Activated gamma-delta T cell (primary cell): ENCODE data around the gene PPP1R12B.
"Not testable (repeated sequence)": the region's sequence is repeated elsewhere in the genome, so short reads cannot be mapped to it uniquely, and the experiment has no call there.

Experiments
- DNase-seq: peaks from one replicate; lab custom pipeline; 2025; lab: John Stamatoyannopoulos, UW

Gene PPP1R12B

DNA sequence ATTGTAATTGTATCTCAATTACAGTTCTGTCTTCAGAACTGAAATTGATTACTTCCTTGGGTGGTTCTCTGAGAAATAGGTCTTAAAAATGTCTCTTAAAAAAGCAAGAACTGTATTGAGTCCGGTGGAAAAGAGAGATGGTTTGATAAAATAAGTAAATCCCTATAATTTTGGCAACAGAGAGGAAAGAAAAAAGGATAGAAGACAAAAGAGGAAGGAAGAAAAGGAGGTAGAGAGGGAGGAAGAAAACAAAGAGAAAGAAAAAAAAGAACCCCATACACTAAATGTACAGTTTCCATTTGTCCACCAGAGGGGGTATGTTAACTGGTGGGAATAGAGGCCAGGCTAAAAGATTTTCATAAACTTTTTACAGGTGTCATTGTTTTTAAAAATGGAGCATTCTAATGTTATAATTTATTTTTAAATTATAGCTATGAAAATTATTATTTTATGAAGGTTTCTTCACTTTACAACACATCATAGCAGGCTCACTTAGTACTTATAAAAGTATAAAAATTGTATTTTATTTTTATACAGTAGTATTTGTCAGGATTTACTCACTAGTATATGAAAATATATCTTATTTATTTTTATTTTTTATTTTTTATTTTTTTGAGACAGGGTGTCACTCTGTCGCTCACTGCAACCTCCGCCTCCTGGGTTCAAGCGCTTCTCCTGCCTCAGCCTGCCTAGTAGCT is 4.7 kb upstream of the PPP1R12B start:
- DNase-seq = no peak

DNA sequence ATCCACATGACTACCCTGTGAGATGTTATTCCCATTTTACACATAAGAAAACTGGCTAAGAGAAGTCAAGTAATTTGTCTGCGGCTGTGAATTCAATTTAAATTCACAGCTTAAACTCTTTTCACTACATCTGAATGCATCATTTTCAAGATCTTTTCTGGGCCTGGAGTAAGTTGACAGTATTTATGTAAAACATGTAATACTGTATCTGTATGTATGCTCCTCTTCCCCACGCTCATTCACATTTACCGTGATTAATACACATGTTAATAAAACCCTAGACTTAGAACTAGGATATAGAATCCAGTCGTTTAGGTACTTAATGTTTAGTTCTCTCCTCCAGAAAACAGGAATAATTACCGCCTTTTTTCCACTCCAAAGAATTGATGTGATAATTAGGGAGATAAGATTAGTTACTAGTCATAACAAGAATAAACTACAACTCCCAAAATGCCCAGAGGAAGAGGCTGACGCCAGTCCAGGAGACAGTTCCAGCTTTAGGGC is 442 bp upstream of the PPP1R12B start:
- no peak for DNase-seq

DNA sequence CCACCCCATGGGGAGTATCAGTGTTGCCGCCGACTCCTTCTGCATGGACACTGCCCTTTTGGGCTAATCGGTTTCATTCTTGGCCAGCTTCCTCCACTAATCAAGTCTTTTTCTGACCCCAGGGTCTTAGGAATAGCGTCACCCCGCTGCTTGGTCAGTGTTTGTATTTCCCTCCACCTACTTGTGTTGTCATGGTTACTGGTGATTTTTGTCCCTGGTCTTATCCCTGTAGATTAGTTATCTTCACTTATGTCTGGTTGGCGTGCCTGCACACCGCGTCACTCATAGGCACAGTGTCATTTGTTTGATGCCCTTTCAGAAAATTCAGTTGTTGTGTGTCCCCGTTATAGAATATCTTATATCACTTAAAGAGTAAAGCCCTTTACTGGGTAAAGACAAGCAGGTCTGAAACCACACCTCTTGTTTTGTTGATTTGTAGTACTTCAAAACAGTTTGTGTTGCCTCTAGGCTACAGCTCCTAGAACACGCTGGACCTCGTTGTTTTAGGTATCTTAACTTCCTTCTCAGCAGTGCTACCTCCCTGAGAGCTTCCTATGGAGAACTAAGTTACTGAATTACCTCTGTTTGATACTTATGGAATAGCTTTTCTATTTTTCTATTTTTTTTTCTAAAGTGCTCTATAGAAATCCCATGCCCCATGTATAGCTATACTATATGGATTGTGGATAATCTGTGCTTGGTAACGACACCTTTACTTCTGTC is 868 bp downstream of the PPP1R12B start:
- no peak for DNase-seq

DNA sequence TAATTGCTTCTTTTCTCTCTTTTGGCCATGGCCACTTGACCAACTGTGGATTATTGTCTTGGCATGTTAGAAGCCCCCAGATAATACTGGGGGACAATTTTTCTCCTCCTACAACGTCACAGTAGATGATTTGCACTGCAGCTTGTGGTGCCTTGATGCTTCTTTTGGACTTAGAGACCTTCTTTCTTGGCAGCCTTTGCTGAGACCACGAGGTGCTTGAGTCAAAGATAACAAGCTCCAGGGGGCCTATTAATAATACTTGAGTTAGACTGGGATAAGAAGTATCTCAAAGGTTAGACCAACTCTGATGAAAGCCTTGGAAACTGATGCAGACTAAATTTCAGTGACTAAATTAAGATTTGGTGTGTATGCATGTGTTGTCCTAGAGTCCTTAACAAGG is 3.2 kb downstream of the PPP1R12B start:
- no peak for DNase-seq

DNA sequence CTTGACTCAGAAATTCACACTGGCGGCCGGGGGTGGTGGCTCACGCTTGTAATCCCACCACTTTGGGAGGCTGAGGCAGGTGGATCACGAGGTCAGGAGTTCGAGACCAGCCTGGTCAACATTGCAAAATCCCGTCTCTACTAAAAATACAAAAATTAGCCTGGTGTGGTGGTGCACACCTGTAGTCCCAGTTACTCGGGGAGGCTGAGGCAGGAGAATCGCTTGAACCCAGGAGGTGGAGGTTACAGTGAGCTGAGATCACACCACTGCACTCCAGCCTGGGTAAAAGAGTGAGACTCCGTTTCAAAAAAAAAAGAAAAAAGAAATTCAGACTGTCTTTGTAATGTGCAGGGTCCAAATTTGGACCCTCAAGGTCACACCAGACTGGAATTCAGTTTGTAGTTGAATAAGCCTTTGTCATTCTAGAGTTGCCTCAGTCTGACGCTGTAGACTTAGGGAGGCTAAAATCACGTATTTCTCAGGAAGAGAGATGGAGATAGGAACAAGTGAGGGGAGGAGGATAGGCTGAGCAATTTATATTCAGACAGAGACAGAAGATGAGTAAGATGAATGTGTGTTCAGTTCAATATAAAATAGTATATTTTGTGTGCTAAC is 4.2 kb downstream of the PPP1R12B start:
- DNase-seq = not testable (repeated sequence)

DNA sequence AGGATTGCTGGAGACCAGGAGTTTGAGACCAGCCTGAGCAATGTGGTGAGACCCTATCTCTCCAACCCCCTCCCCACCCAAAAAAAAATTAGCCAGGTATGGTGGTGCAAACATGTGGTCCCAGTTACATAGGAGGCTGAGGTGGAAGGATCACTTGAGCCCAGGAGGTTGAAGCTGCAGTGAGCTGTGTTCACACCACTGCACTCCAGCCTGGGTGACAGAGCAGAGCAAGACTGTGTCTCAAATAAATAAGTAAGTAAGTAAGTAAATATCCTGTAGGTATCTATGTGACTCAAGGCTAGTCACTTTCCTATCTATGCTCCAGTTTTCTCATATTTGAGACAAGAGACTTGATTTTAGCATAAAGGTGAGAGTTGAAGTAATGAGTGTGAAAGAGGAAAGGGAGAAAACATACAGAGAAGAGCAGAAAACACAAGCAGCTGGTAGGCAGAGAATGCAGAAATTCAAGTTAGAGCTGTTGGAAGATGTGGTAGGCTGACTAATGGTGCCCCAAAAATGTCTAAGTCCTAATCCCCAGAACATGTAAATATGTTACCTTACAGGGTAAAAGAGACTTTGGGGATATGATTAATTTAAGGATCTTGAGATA is 7.5 kb downstream of the PPP1R12B start:
- DNase-seq = no peak

DNA sequence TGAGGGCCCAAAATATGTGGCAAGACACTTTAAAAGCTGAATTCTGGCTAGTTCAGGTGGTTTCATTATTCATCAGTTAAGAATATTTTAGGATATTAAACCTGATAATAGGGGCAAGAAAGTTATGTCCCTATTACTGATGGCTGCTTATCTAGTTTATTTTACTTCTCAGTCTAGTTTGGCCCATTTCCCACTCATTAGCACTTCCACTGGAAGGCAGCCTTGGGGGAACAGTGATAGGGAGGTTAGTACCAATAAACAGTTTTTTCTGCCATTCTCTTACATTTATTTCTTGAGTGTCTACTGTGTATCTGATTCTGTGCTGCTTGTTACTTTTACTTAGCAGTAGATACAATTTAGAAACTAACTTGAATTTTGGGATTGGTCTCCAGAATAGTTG is 9.0 kb downstream of the PPP1R12B start:
- DNase-seq = no peak

DNA sequence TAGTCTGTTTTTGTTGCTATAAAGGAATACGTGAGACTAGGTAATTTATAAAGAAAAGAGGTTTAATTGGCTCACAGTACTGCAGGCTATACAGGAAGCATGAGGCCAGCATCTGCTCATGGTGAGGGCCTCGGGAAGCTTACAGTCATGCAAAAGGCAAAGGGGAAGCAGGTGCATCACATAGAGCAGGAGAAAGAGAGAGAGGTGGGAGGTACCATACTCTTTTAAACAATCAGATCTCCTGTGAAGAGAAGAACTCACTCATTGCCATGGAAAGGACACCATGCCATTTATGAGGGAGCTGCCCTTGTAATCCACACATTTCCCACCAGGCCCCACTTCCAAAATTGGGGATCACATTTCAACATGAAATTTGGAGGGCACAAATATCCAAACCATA is 12.7 kb downstream of the PPP1R12B start:
- no peak for DNase-seq

DNA sequence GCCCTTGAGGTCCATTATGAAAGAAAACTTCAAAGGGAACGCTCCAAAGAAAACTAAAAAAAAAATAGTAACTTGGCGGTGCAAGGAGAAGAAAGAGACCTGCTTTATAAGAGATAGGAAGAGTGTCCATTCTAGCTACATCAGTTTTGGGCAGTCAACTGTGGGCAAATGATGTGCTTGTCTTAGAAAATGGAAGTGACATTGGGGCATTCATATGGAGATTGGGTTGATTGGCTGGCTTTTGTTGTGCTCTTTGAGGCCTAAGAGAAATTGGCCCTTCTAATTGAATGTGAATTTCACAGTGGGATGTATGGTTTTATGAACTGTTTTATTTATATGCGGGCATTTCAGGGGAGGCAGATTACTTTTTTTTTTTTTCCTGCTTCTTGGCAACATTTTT is 13.2 kb downstream of the PPP1R12B start:
- DNase-seq = no peak

DNA sequence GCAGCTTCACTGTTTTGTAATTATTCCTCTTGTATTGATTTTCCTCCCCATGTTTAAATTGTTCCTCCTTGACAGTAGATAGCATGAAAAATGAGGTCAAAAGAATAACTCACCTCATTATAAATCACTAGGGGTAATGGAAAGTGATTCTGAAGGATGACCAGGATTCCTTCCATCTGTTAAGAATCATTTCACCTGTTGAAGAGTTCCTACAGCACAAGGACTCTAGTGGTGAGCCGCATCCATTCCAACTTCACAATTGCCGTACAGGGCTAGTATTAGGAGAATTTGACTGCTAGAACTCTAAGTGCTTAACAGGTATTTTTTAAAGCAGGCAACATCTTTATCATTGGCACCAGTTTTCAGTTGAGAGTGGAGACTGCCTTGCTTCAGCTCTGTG is 13.7 kb downstream of the PPP1R12B start:
- no peak for DNase-seq

DNA sequence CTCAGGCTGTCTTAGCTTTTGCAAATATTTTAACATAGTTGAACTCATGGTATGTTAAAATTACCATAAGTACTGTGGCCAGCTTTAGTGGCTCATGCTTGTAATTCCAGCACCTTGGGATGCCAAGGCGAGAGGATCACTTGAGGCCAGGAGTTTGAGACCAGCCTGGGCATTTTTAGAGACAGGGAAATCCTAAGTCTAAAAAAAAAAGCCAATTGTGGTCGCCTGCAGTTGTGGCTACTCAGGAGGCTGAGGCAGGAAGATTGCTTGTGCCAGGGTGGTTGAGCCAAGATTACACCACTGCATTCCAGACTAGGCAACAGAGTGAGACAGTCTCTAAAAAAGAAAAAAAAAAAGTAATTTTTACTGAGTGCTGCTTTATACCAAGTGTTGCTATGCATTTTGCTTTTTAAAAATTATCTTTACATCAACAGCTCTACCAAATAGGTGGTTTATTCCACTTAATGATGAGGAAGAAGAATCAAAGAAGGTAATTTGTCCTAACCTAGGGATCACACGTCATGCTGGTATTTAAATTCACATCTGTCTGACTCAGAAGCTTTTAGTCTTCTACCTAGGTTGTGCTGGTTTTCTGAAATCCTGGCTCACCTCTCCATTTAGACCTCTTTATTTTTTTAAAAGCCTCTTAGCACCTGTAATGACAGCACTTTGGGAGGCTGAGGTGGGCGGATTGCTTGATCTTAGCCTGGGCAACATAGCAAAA is 16.8 kb downstream of the PPP1R12B start:
- DNase-seq = no peak

DNA sequence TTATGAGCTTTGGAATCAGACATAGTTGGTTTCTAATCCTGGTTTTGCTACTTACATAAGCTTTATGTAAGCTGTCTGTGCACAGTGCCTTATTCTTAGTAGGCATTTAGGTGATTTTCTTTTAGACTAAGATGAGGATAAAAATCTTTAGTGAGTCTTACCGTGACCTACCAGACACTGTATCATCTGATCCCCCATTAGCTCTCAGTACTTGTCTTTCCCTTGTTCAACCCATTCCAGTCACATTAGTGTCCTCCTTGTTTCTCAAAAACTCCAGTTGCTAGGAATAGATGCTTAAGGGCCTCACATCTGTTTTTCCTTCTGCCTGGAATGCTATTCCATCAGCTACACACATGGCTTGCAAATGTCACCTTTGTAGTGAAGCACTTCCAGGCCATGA is 18.8 kb downstream of the PPP1R12B start:
- DNase-seq = no peak

DNA sequence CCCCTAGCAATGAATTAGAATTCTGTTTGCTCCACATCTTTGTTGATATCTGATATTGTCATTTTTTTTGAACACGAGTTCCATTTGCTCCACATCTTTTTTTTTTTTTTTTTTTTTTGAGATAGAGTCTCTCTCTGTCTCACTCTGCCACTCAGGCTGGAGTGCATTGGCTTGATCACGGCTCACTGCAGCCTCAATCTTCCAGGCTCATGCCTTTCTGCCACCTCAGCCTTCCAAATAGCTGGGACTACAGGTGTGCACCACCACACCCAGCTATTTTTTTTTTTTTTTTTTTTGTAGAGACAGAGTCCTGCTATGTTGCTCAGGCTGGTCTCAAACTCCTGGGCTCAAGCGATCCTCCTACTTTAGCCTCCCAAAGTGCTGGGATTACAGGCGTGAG is 22.4 kb downstream of the PPP1R12B start:
- not testable (repeated sequence) for DNase-seq

DNA sequence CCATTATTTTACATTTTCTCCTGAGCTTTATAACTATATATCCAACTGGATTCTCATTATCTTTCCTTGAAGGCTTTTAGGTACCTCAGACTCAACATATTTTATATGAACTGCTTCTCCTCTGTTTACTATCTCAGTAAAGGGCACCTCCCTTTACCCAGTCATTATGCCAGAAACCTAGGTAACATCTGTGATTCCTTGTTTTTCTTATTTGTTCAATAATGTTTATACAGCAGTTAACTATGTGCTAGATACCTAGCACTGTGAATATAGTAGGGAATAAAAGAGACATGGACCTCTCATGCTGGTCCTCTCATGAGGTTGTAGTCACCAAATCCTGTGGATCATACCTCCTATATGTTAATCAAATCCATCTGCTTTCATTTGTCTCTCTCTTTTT is 25.6 kb downstream of the PPP1R12B start:
- DNase-seq = no peak

DNA sequence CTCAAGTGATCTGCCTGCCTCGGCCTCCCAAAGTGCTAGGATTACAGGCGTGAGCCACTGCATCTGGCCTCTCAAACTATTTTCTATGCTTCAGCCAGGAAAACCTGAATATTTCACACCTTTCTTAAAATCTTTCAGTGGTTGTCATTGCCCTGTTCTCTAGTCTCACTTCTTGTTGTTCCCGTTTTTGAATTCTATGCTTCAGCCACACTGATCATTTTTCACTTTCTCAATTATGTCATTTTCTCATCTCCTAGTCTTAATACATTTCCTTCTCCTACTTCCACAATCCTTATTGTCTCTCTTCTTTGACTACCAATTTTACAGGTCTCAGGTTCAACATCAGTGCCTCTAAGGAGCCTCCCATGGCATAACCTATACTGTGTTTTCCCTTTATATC is 26.7 kb downstream of the PPP1R12B start:
- DNase-seq = not testable (repeated sequence)

DNA sequence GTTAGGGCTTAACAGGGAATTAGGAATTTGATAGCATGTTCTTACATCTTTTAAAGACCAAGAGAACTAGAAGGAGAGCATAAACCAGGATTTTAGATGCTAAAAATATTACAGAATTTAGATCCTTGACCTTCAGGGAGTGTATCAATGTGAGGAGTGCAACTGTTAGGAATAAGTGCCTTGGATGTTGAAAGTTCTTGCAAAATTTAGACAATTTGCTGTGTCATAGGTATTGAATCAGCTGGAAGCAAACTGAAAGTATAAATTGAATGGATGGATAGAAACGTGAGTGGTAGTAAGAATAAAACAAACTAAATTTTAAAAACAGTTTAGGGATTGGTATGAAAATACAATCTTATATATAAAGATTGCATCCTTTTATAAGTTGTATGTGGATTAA is 27.7 kb downstream of the PPP1R12B start:
- no peak for DNase-seq

DNA sequence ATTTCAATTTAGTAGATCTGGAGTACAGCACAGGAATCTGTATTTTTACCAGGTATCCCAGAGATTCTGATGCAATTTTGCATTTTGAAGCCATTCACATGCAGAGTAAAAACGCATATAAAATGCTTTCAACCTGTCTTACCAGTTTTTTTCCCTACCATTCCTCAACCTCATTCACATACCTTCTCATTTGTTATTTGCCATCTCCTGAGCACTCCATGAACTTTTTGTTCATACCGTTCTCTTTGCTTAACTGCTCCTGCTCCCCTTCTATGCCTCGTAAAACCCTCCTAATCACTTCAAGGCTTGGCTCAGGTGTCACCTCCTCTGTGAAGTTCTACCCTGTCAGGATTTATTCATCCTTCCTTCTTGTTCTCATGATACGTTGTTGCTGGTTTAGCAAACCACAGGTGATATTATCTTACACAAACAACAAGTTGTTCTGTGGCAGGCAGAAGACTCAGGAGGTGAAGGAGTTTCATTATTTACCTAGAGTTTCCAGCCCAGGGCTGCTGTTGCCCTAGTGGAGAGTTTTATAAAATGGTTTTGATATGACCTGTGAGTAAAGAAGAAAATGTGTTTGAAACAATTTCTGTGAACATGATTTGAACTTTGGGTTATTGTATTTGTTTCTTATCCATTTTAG is 31.5 kb downstream of the PPP1R12B start:
- not testable (repeated sequence) for DNase-seq

DNA sequence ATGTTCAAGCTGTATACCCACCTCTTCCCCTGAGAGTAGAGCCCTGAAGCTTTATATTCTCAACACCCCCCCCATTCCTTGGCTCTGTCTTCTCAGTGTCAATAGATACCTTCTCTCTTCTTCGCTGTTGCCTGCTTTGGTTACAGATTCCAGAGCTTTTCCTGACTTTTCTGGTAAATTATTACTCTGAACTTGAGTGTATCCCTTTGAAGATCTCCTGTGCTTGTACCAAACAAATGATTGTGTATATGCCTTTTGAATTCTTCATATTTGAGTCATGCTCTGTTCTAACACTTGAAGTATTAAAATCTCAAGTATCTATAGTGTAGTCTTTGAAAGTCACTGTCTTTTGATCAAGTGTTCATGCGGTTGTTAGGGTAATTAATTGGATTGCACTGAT is 32.0 kb downstream of the PPP1R12B start:
- not testable (repeated sequence) for DNase-seq

DNA sequence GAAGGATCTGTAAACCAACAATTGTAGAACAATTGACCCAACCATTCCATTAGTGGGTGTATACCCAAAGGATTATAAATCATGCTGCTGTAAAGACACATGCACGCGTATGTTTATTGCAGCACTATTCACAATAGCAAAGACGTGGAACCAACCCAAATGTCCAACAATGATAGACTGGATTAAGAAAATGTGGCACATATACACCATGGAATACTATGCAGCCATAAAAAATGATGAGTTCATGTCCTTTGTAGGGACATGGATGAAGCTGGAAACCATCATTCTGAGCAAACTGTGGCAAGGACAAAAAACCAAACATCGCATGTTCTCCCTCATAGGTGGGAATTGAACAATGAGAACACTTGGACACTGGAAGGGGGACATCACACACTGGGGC is 33.4 kb downstream of the PPP1R12B start:
- not testable (repeated sequence) for DNase-seq

DNA sequence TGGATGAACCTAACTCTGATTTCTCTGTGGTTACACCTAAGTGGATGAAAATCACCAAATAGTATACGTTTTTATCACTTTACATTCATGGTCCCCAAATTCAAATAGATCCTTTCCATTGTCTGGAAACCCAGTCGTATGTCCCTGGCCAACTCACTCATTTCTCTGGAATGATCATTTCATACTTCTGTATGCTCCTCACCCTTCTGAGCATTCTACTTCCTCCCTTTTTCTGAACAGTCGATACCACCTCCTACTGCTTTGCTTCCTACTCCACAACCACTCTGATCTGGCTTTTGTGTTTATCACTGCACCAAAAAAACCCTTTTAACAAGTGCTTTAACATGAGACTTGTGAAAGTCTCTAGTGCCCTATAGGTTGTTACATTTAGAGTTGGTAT is 47.3 kb downstream of the PPP1R12B start:
- not testable (repeated sequence) for DNase-seq

DNA sequence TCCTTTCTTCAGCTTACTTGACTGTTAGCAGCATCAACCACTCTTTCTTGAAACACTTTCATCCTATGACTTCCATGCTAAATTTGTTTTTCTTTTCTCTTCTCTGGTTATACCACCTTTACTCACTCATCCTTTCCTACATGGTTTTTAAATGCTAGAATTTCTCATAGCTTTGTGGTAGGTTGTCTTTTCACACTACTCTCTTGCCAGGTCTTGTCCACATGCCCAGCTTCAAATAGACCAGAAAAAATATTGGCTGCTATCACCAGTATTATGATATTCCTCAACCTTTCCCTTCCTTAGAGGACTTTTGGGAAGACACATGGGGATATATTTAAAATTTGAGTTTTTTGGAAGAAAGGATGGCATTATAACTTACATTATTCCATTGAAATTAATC is 48.8 kb downstream of the PPP1R12B start:
- DNase-seq = no peak
